ENCODE data around the gene VPS26A.

The VPS26A gene

DNA sequence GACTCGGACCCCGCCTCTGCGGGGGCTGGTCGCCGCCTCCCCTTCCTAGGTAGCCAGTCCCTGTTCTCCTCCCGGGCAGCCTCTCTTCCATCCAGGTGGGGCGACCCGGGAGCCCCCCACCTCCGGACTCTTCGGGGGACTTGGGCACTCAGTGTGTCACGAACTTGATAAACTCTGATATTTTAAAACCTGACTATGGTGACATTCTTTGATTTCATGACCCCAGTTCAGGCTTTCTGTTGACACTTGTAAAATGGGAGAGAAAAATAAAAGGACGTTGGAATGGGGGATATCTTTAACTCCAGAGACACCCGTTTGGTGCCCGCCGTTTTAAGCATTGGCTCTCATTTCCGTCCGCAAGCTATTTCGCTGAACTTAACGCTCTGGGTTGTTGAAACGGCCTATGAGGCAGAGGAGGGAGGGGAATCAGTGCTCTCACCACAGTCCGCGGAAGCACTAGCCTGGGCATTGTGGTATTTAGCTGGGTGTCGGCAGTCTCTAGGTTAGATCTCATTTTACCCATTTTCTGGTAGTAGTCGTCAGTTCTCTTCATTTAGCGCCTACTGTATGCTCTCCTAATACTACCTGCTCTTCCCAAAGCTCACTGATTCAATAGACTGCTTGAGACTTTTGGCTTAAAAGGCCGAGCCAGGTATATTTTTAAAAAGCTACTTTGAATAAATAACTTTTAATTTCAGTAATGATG lies 738 bp downstream of the VPS26A start:
- ChIA-PET POLR2A (interaction anchor here (0.5 to 1.1 kb wide), 4 partner anchors 10 to 55 kb away, joined by 3 to 6 read pairs (median 6); partner anchors contain the start of gene SUPV3L1), CTCF (interaction anchor here (0.6 kb wide), 1 partner anchor 19 kb away, joined by 3 read pairs; no protein-coding TSS in a partner anchor)
- Histone ChIP-seq H3K9me3 (ENCODE audit: control insufficient read depth, insufficient read depth, low read depth, low read length) (no peaks in the 10 kb centered on the region), H3K4me3 (ENCODE audit: low read depth, low read length) (peak overlapping the region; percentile 76), H3K4me1 (ENCODE audit: control insufficient read depth, insufficient read depth, low read length) (no peaks in the 10 kb centered on the region), H3K36me3 (ENCODE audit: control insufficient read depth in 2 of 2, insufficient read depth in 1 of 2, low read length in 2 of 2) (no peaks in the 10 kb centered on the region), H3K27ac (ENCODE audit: extremely low read depth, low read depth, low read length) (peak overlapping the region; percentile 73)
- TF ChIP-seq, protein P1, sequence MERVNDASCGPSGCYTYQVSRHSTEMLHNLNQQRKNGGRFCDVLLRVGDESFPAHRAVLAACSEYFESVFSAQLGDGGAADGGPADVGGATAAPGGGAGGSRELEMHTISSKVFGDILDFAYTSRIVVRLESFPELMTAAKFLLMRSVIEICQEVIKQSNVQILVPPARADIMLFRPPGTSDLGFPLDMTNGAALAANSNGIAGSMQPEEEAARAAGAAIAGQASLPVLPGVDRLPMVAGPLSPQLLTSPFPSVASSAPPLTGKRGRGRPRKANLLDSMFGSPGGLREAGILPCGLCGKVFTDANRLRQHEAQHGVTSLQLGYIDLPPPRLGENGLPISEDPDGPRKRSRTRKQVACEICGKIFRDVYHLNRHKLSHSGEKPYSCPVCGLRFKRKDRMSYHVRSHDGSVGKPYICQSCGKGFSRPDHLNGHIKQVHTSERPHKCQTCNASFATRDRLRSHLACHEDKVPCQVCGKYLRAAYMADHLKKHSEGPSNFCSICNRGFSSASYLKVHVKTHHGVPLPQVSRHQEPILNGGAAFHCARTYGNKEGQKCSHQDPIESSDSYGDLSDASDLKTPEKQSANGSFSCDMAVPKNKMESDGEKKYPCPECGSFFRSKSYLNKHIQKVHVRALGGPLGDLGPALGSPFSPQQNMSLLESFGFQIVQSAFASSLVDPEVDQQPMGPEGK (tag by site-specific recombination; IDR thresholded peaks at IDR 0.05): peak; percentile 15
- TF ChIP-seq GLIS2 (tag by site-specific recombination; IDR thresholded peaks at IDR 0.05) (peak; percentile 81), ZNF416 (tag by site-specific recombination; IDR thresholded peaks at IDR 0.05) (no peak), ZNF658 (tag by site-specific recombination; IDR thresholded peaks at IDR 0.05) (no peak), ZNF561 (tag by site-specific recombination; IDR thresholded peaks at IDR 0.05; ENCODE audit: borderline replicate concordance) (peak; percentile 91), SP7 (tag by site-specific recombination; IDR thresholded peaks at IDR 0.05) (0 out of 2 replicates have a peak, but pooled peaks have one; percentile 29), ZNF366 (tag by site-specific recombination; conservative IDR thresholded peaks at IDR 0.05) (peak; percentile 43), ZFP69B (tag by site-specific recombination; IDR thresholded peaks at IDR 0.05) (peak; percentile 35; the same call in 1 of the 2 replicates), MZF1 (tag by site-specific recombination; IDR thresholded peaks at IDR 0.05; ENCODE audit: borderline replicate concordance) (peak; percentile 58; the same call in 1 of the 2 replicates), ZNF324 (tag by site-specific recombination; IDR thresholded peaks at IDR 0.05) (0 out of 2 replicates have a peak, but pooled peaks have one; percentile 8), ZBTB17 (tag by site-specific recombination; IDR thresholded peaks at IDR 0.05) (peak; percentile 90), ZNF341 (tag by site-specific recombination; IDR thresholded peaks at IDR 0.05; ENCODE audit: low read depth) (peak; percentile 87), ZNF660 (tag by site-specific recombination; IDR thresholded peaks at IDR 0.05) (peak; percentile 60), ZNF792 (tag by site-specific recombination; IDR thresholded peaks at IDR 0.05) (peak; percentile 98), ZNF146 (tag by site-specific recombination; IDR thresholded peaks at IDR 0.05) (no peak), ZNF335 (tag by site-specific recombination; conservative IDR thresholded peaks at IDR 0.05) (peak; percentile 53), ZBTB8A (tag by site-specific recombination; IDR thresholded peaks at IDR 0.05) (peak; percentile 43), ZNF785 (tag by site-specific recombination; IDR thresholded peaks at IDR 0.05) (no peak), SETDB1 (IDR thresholded peaks at IDR 0.05; ENCODE audit: insufficient read length, low read length) (no peak)
- TF ChIP-seq, protein P2, sequence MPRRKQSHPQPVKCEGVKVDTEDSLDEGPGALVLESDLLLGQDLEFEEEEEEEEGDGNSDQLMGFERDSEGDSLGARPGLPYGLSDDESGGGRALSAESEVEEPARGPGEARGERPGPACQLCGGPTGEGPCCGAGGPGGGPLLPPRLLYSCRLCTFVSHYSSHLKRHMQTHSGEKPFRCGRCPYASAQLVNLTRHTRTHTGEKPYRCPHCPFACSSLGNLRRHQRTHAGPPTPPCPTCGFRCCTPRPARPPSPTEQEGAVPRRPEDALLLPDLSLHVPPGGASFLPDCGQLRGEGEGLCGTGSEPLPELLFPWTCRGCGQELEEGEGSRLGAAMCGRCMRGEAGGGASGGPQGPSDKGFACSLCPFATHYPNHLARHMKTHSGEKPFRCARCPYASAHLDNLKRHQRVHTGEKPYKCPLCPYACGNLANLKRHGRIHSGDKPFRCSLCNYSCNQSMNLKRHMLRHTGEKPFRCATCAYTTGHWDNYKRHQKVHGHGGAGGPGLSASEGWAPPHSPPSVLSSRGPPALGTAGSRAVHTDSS (tag by site-specific recombination; IDR thresholded peaks at IDR 0.05): peak; percentile 72
- TF ChIP-seq, protein P3, sequence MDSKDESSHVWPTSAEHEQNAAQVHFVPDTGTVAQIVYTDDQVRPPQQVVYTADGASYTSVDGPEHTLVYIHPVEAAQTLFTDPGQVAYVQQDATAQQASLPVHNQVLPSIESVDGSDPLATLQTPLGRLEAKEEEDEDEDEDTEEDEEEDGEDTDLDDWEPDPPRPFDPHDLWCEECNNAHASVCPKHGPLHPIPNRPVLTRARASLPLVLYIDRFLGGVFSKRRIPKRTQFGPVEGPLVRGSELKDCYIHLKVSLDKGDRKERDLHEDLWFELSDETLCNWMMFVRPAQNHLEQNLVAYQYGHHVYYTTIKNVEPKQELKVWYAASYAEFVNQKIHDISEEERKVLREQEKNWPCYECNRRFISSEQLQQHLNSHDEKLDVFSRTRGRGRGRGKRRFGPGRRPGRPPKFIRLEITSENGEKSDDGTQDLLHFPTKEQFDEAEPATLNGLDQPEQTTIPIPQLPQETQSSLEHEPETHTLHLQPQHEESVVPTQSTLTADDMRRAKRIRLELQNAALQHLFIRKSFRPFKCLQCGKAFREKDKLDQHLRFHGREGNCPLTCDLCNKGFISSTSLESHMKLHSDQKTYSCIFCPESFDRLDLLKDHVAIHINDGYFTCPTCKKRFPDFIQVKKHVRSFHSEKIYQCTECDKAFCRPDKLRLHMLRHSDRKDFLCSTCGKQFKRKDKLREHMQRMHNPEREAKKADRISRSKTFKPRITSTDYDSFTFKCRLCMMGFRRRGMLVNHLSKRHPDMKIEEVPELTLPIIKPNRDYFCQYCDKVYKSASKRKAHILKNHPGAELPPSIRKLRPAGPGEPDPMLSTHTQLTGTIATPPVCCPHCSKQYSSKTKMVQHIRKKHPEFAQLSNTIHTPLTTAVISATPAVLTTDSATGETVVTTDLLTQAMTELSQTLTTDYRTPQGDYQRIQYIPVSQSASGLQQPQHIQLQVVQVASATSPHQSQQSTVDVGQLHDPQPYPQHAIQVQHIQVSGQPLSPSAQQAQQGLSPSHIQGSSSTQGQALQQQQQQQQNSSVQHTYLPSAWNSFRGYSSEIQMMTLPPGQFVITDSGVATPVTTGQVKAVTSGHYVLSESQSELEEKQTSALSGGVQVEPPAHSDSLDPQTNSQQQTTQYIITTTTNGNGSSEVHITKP (tag by site-specific recombination; IDR thresholded peaks at IDR 0.05): peak; percentile 73
- TF ChIP-seq, protein P4, sequence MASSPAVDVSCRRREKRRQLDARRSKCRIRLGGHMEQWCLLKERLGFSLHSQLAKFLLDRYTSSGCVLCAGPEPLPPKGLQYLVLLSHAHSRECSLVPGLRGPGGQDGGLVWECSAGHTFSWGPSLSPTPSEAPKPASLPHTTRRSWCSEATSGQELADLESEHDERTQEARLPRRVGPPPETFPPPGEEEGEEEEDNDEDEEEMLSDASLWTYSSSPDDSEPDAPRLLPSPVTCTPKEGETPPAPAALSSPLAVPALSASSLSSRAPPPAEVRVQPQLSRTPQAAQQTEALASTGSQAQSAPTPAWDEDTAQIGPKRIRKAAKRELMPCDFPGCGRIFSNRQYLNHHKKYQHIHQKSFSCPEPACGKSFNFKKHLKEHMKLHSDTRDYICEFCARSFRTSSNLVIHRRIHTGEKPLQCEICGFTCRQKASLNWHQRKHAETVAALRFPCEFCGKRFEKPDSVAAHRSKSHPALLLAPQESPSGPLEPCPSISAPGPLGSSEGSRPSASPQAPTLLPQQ (tag by site-specific recombination; IDR thresholded peaks at IDR 0.05): peak; percentile 48; the same call in 1 of the 2 replicates
- TF ChIP-seq, protein P5, sequence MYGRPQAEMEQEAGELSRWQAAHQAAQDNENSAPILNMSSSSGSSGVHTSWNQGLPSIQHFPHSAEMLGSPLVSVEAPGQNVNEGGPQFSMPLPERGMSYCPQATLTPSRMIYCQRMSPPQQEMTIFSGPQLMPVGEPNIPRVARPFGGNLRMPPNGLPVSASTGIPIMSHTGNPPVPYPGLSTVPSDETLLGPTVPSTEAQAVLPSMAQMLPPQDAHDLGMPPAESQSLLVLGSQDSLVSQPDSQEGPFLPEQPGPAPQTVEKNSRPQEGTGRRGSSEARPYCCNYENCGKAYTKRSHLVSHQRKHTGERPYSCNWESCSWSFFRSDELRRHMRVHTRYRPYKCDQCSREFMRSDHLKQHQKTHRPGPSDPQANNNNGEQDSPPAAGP (tag by site-specific recombination; IDR thresholded peaks at IDR 0.05): 0 out of 2 replicates have a peak, but pooled peaks have one; percentile 8
- TF ChIP-seq, protein P6, sequence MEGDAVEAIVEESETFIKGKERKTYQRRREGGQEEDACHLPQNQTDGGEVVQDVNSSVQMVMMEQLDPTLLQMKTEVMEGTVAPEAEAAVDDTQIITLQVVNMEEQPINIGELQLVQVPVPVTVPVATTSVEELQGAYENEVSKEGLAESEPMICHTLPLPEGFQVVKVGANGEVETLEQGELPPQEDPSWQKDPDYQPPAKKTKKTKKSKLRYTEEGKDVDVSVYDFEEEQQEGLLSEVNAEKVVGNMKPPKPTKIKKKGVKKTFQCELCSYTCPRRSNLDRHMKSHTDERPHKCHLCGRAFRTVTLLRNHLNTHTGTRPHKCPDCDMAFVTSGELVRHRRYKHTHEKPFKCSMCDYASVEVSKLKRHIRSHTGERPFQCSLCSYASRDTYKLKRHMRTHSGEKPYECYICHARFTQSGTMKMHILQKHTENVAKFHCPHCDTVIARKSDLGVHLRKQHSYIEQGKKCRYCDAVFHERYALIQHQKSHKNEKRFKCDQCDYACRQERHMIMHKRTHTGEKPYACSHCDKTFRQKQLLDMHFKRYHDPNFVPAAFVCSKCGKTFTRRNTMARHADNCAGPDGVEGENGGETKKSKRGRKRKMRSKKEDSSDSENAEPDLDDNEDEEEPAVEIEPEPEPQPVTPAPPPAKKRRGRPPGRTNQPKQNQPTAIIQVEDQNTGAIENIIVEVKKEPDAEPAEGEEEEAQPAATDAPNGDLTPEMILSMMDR (tag by site-specific recombination; IDR thresholded peaks at IDR 0.05): no peak
